HepG2 (cell line): ENCODE measurements around the gene SCAPER. TPM values are rescaled to one million over a fixed set of nuclear protein-coding genes. Genes with fewer than 3 reads are reported as not detected.

Experiments
- AHDC1 ChIP-seq: sonication (generic); formaldehyde crosslinking; IDR thresholded peaks from 2 replicates; pipeline ENCODE4 v1.5.1; 2020; ENCODE audit warnings: mild to moderate bottlenecking, missing genetic modification reagents, borderline replicate concordance
- ASH2L ChIP-seq: fragments of 300-600, 200-600 bp; sonication (generic); IDR thresholded peaks from 2 replicates; pipeline ENCODE4 v1.7.0; 2017; ENCODE audit warnings: low read depth, mild to moderate bottlenecking, moderate library complexity, mixed read lengths, low read length; ENCODE audit not compliant: insufficient read length
- BCL6 ChIP-seq: IDR thresholded peaks from 2 replicates; pipeline ENCODE4 v1.6.1; 2016; ENCODE audit warnings: missing genetic modification reagents, missing compliant biosample characterization
- HDAC2 ChIP-seq: sonication (generic); formaldehyde crosslinking; IDR thresholded peaks from 2 replicates; pipeline ENCODE4 v1.4.0; 2020; ENCODE audit warnings: missing genetic modification reagents
- HNF4A ChIP-seq: sonication (generic); formaldehyde crosslinking; IDR thresholded peaks from 2 replicates; pipeline ENCODE4 v1.4.0; 2020; ENCODE audit warnings: missing genetic modification reagents
- JUN ChIP-seq: sonication (generic); formaldehyde crosslinking; IDR thresholded peaks from 2 replicates; pipeline ENCODE4 v1.4.0; 2020; ENCODE audit warnings: mild to moderate bottlenecking, missing genetic modification reagents
- MED1 ChIP-seq: sonication (generic); formaldehyde crosslinking; IDR thresholded peaks from 2 replicates; pipeline ENCODE4 v1.4.0; 2020; ENCODE audit warnings: missing genetic modification reagents
- MED8 ChIP-seq: sonication (generic); formaldehyde crosslinking; IDR thresholded peaks from 2 replicates; pipeline ENCODE4 v1.8.1; 2023; ENCODE audit warnings: mild to moderate bottlenecking, missing genetic modification reagents; ENCODE audit not compliant: insufficient replicate concordance
- PHF20 ChIP-seq: sonication (generic); formaldehyde crosslinking; IDR thresholded peaks from 2 replicates; pipeline ENCODE4 v1.5.0; 2020; ENCODE audit warnings: mild to moderate bottlenecking, missing genetic modification reagents
- PPARG ChIP-seq: conservative IDR thresholded peaks from 2 replicates; pipeline ENCODE4 v1.6.1; 2016; ENCODE audit warnings: missing biosample characterization, missing genetic modification reagents
- ZBTB39 ChIP-seq: sonication (generic); formaldehyde crosslinking; IDR thresholded peaks from 2 replicates; pipeline ENCODE4 v1.5.0; 2020; ENCODE audit warnings: missing genetic modification reagents
- ZFP90 ChIP-seq: sonication (generic); formaldehyde crosslinking; IDR thresholded peaks from 2 replicates; pipeline ENCODE4 v1.8.0; 2022; ENCODE audit warnings: missing genetic modification reagents, mild to moderate bottlenecking, inconsistent platforms, borderline replicate concordance
- ZNF317 ChIP-seq: sonication (generic); formaldehyde crosslinking; IDR thresholded peaks from 2 replicates; pipeline ENCODE4 v1.5.0; 2020; ENCODE audit warnings: mild to moderate bottlenecking, missing genetic modification reagents
- ZNF614 ChIP-seq: IDR thresholded peaks from 2 replicates; pipeline ENCODE4 v1.6.1; 2018; ENCODE audit warnings: missing biosample characterization, missing genetic modification reagents, inconsistent platforms, borderline replicate concordance
- polyA plus RNA-seq, 8 experiments: library from polyadenylated mRNA; depleted of rRNA in 3 of 8; stranded (reverse) in 7 of 8; unstranded in 1 of 8; fragments of >200 nt; fragmentation: Illumina TruSeq in 4 of 8; extraction: Trizol in 4 of 8; gene quantifications; 2 replicates each; pipeline versions ENCODE4 v1.2.1 to v1.2.3, GENCODE V29; 2011 to 2016; ENCODE audit warnings: low read depth in 4 of 8, missing spikeins in 1 of 8, mixed read lengths in 1 of 8; ENCODE audit not compliant: insufficient read depth in 1 of 8
- total RNA-seq, 5 experiments: library from RNA; depleted of rRNA; stranded (reverse); fragments of >200 nt; fragmentation: Illumina TruSeq; extraction: Trizol; gene quantifications; 2 replicates each; pipeline ENCODE4 v1.2.3, GENCODE V29; 2016; ENCODE audit warnings: low read depth in 1 of 5
- TF ChIP-seq, protein P1 (sequence below): sonication (generic); formaldehyde crosslinking; IDR thresholded peaks from 2 replicates; pipeline ENCODE4 v1.4.0; 2020; ENCODE audit warnings: mild to moderate bottlenecking, low read depth, missing genetic modification reagents
- TF ChIP-seq, protein P2 (sequence below): sonication (generic); formaldehyde crosslinking; IDR thresholded peaks from 2 replicates; pipeline ENCODE4 v1.8.0; 2022; ENCODE audit warnings: low read depth, missing genetic modification reagents
- TF ChIP-seq, protein P3 (sequence below): sonication (generic); formaldehyde crosslinking; IDR thresholded peaks from 2 replicates; pipeline ENCODE4 v1.8.0; 2022; ENCODE audit warnings: missing genetic modification reagents, mild to moderate bottlenecking, moderate library complexity, borderline replicate concordance

Gene SCAPER
- total and polyA plus RNA-seq, 2 of the 13 experiments (the other 11 are each of a cell fraction or from before 2014, with no cell fraction given), result 4.3 to 10.5 TPM

- TF ChIP-seq ZNF614 (CRISPR knock-in tag), result no peak
- TF ChIP-seq AHDC1 (CRISPR knock-in tag), result peak; percentile 60; the same call in 1 of the 2 replicates
- TF ChIP-seq, protein P1, sequence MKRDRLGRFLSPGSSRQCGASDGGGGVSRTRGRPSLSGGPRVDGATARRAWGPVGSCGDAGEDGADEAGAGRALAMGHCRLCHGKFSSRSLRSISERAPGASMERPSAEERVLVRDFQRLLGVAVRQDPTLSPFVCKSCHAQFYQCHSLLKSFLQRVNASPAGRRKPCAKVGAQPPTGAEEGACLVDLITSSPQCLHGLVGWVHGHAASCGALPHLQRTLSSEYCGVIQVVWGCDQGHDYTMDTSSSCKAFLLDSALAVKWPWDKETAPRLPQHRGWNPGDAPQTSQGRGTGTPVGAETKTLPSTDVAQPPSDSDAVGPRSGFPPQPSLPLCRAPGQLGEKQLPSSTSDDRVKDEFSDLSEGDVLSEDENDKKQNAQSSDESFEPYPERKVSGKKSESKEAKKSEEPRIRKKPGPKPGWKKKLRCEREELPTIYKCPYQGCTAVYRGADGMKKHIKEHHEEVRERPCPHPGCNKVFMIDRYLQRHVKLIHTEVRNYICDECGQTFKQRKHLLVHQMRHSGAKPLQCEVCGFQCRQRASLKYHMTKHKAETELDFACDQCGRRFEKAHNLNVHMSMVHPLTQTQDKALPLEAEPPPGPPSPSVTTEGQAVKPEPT, result no peak
- no peak for TF ChIP-seq ZFP90 (CRISPR knock-in tag)
- peak; percentile 26 for TF ChIP-seq ASH2L
- TF ChIP-seq PHF20, result no peak
- TF ChIP-seq, protein P2, sequence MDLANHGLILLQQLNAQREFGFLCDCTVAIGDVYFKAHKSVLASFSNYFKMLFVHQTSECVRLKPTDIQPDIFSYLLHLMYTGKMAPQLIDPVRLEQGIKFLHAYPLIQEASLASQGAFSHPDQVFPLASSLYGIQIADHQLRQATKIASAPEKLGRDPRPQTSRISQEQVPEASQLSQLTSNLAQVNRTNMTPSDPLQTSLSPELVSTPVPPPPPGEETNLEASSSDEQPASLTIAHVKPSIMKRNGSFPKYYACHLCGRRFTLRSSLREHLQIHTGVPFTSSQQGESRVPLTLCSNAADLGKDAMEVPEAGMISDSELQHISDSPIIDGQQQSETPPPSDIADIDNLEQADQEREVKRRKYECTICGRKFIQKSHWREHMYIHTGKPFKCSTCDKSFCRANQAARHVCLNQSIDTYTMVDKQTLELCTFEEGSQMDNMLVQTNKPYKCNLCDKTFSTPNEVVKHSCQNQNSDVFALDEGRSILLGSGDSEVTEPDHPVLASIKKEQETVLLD, result no peak
- TF ChIP-seq MED1, result peak; percentile 15; the same call in 1 of the 2 replicates
- TF ChIP-seq PPARG (CRISPR knock-in tag), result peak; percentile 89
- no peak for TF ChIP-seq MED8
- TF ChIP-seq BCL6 (CRISPR knock-in tag), result peak; percentile 45; the same call in 1 of the 2 replicates
- no peak for TF ChIP-seq ZBTB39 (CRISPR knock-in tag)
- TF ChIP-seq, protein P3, sequence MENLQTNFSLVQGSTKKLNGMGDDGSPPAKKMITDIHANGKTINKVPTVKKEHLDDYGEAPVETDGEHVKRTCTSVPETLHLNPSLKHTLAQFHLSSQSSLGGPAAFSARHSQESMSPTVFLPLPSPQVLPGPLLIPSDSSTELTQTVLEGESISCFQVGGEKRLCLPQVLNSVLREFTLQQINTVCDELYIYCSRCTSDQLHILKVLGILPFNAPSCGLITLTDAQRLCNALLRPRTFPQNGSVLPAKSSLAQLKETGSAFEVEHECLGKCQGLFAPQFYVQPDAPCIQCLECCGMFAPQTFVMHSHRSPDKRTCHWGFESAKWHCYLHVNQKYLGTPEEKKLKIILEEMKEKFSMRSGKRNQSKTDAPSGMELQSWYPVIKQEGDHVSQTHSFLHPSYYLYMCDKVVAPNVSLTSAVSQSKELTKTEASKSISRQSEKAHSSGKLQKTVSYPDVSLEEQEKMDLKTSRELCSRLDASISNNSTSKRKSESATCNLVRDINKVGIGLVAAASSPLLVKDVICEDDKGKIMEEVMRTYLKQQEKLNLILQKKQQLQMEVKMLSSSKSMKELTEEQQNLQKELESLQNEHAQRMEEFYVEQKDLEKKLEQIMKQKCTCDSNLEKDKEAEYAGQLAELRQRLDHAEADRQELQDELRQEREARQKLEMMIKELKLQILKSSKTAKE (CRISPR knock-in tag), result no peak
- TF ChIP-seq ZNF317 (CRISPR knock-in tag), result no peak
- no peak for TF ChIP-seq HDAC2
- peak; percentile 79 for TF ChIP-seq HNF4A (CRISPR knock-in tag)
- TF ChIP-seq JUN (CRISPR knock-in tag), result no peak
Measured at GRCh38 chr15:76377217-76377616, 527.9 kb downstream of the SCAPER start (continued).
